Amygdala (tissue), 56 donors: ENCODE results near the gene GPLD1.

Source experiments
- DNase-seq, 56 donors: peaks; one replicate each; lab custom pipeline; 2025; lab: John Stamatoyannopoulos, UW

Gene GPLD1

GRCh38 chr6:24458941-24459340 is 30.4 kb downstream of the GPLD1 start:
- DNase-seq = no peak

- no peak for DNase-seq
These were observed 31.2 kb downstream of the GPLD1 start for GRCh38 chr6:24458134-24458533.

- no peak for DNase-seq
These were observed 34.3 kb downstream of the GPLD1 start for GRCh38 chr6:24455061-24455460.

GRCh38 chr6:24454452-24454851 is 34.9 kb downstream of the GPLD1 start:
- DNase-seq = no peak

- no peak for DNase-seq
These were observed 35.5 kb downstream of the GPLD1 start for GRCh38 chr6:24453921-24454320.

- DNase-seq = no peak
These were observed 37.6 kb downstream of the GPLD1 start for GRCh38 chr6:24451581-24452388.

- DNase-seq = no peak
These were observed 40.4 kb downstream of the GPLD1 start for GRCh38 chr6:24448828-24449525.

- no peak for DNase-seq
These were observed 41.0 kb downstream of the GPLD1 start for GRCh38 chr6:24448396-24448795.

- DNase-seq = no peak
These were observed 42.7 kb downstream of the GPLD1 start for GRCh38 chr6:24446670-24447069.

- no peak for DNase-seq
These were observed 43.7 kb downstream of the GPLD1 start for GRCh38 chr6:24445704-24446103.

GRCh38 chr6:24444588-24444987 is 44.8 kb downstream of the GPLD1 start:
- DNase-seq = no peak

- no peak for DNase-seq
These were observed 47.8 kb downstream of the GPLD1 start for GRCh38 chr6:24441599-24441904.

- no peak for DNase-seq
These were observed 48.3 kb downstream of the GPLD1 start for GRCh38 chr6:24440897-24441598.

GRCh38 chr6:24439858-24440539 is 49.4 kb downstream of the GPLD1 start:
- DNase-seq = no peak

- no peak for DNase-seq
These were observed 52.4 kb downstream of the GPLD1 start for GRCh38 chr6:24436979-24437378.

- DNase-seq = peak in 9 of 56 donors; percentile 4 to 32 (median 9)
These were observed 56.8 kb downstream of the GPLD1 start for GRCh38 chr6:24432611-24433010.

GRCh38 chr6:24431045-24431451 is 58.3 kb downstream of the GPLD1 start:
- no peak for DNase-seq

GRCh38 chr6:24430086-24430485 is 59.3 kb downstream of the GPLD1 start:
- no peak for DNase-seq

- no peak for DNase-seq
These were observed 60.2 kb downstream of the GPLD1 start for GRCh38 chr6:24429146-24429545.

- no peak for DNase-seq
These were observed 60.8 kb downstream of the GPLD1 start for GRCh38 chr6:24428615-24429014.
